Left ventricle myocardium inferior (tissue), 1 donor: ENCODE results near the gene CNNM2. TPM values are rescaled to one million over a fixed set of nuclear protein-coding genes. Genes with fewer than 3 reads are reported as not detected.

Experiments used
- DNase-seq: peaks from one replicate; pipeline ENCODE4 v3.0.0-alpha.2; 2020
- H3K27ac ChIP-seq: fragments of 200-600 bp; replicated peaks from 2 replicates; pipeline ENCODE4 v1.8.0; 2021
- H3K27me3 ChIP-seq: fragments of 200-600 bp; 2 replicates; pipeline ENCODE4 v1.8.0; 2021; ENCODE audit warnings: low read depth
- H3K36me3 ChIP-seq: fragments of 200-600 bp; 2 replicates; pipeline ENCODE4 v1.8.0; 2021
- H3K4me1 ChIP-seq: fragments of 200-600 bp; 2 replicates; pipeline ENCODE4 v1.8.0; 2021
- H3K4me3 ChIP-seq: fragments of 200-600 bp; 2 replicates; pipeline ENCODE4 v1.8.0; 2021; ENCODE audit warnings: mild to moderate bottlenecking, moderate library complexity
- H3K9me3 ChIP-seq: fragments of 200-600 bp; replicated peaks from 2 replicates; pipeline ENCODE4 v1.8.0; 2021
- CTCF ChIP-seq: fragments of 200-600 bp; IDR thresholded peaks from 2 replicates; pipeline ENCODE4 v1.8.0; 2021; ENCODE audit warnings: antibody characterized with exemption, mild to moderate bottlenecking, borderline replicate concordance
- intact Hi-C: fragments of 100-400 bp; cut with micrococcal nuclease; formaldehyde crosslinking; loops from one replicate; pipeline ENCODE4 v1.11.0; 2022
- total RNA-seq: library from RNA; stranded (reverse); fragmentation: NEBNext Ultra II Directional; extraction: Animal tissue kit (Norgen Biotek cat#: 25700); gene quantifications from one replicate; pipeline ENCODE4 v1.2.1, GENCODE V29; 2021
- donor health status: DM: no; HTN: yes; CAD: no; lungs with severe emphysema.

Gene CNNM2
- total RNA-seq, 1 donor from 2014 or later, result 3.3 TPM

- Histone ChIP-seq H3K27ac (no peak overlapping the region), H3K36me3 (no peaks in the 10 kb centered on the region), H3K9me3 (no peaks in the 10 kb centered on the region), H3K4me1 (no peaks in the 10 kb centered on the region), H3K27me3 (no peaks in the 10 kb centered on the region), H3K4me3 (no peak overlapping the region)
- TF ChIP-seq CTCF, result no peak
- no peak for DNase-seq
- intact Hi-C loops, result no loop called here
These were observed 103.8 kb downstream of the CNNM2 start for GRCh38 chr10:103021900-103022293.

GRCh38 chr10:103025696-103026095 lies 107.6 kb downstream of the CNNM2 start:
- Histone ChIP-seq H3K36me3 (no peaks in the 10 kb centered on the region), H3K9me3 (no peaks in the 10 kb centered on the region), H3K4me3 (no peak overlapping the region), H3K4me1 (no peaks in the 10 kb centered on the region), H3K27ac (no peak overlapping the region), H3K27me3 (no peaks in the 10 kb centered on the region)
- intact Hi-C loops, result no loop called here
- no peak for TF ChIP-seq CTCF
- DNase-seq, result no peak

- Histone ChIP-seq H3K4me1 (peaks cover 19% of the 10 kb centered on the region), H3K27me3 (no peaks in the 10 kb centered on the region), H3K9me3 (no peaks in the 10 kb centered on the region), H3K36me3 (no peaks in the 10 kb centered on the region), H3K4me3 (no peak overlapping the region), H3K27ac (no peak overlapping the region)
- no peak for DNase-seq
- TF ChIP-seq CTCF, result no peak
- intact Hi-C loops, result no loop called here
These were observed 120.5 kb downstream of the CNNM2 start for GRCh38 chr10:103038570-103038969.

- intact Hi-C loops, result no loop called here
- no peak overlapping the region for H3K4me3 ChIP-seq
- no peak overlapping the region for H3K27ac ChIP-seq
These were observed 122.3 kb downstream of the CNNM2 start for GRCh38 chr10:103040418-103040817.

GRCh38 chr10:103041391-103041790 lies 123.3 kb downstream of the CNNM2 start:
- intact Hi-C loops, result no loop called here
- Histone ChIP-seq H3K27ac (no peak overlapping the region), H3K36me3 (no peaks in the 10 kb centered on the region), H3K4me1 (peaks cover 40% of the 10 kb centered on the region), H3K4me3 (no peak overlapping the region), H3K27me3 (no peaks in the 10 kb centered on the region), H3K9me3 (no peaks in the 10 kb centered on the region)
- no peak for TF ChIP-seq CTCF
- no peak for DNase-seq

More at GRCh38 chr10:103040418-103040817, 122.3 kb downstream of the CNNM2 start:
- no peaks in the 10 kb centered on the region for H3K36me3 ChIP-seq
- no peak for TF ChIP-seq CTCF
- peaks cover 31% of the 10 kb centered on the region for H3K4me1 ChIP-seq
- no peaks in the 10 kb centered on the region for H3K27me3 ChIP-seq
- no peaks in the 10 kb centered on the region for H3K9me3 ChIP-seq
- DNase-seq, result no peak

GRCh38 chr10:103042129-103042528 lies 124.0 kb downstream of the CNNM2 start:
- peaks cover 42% of the 10 kb centered on the region for H3K4me1 ChIP-seq
- no peak for TF ChIP-seq CTCF
- H3K27ac ChIP-seq, result no peak overlapping the region
- no peaks in the 10 kb centered on the region for H3K27me3 ChIP-seq
- no peak for DNase-seq
- H3K4me3 ChIP-seq, result no peak overlapping the region
- no peaks in the 10 kb centered on the region for H3K9me3 ChIP-seq
- H3K36me3 ChIP-seq, result no peaks in the 10 kb centered on the region
- intact Hi-C loops, result no loop called here
